GM18868 (cell line): Measurements from ENCODE around the gene CRADD.
"Not testable (repeated sequence)": the region's sequence is repeated elsewhere in the genome, so short reads cannot be mapped to it uniquely, and the experiment has no call there.

ENCODE experiments used
- ATAC-seq: cut with Tn5 transposase; IDR thresholded peaks from one replicate; pipeline ENCODE4 v1.9.1; 2021; ENCODE audit warnings: mild to moderate bottlenecking, moderate library complexity; ENCODE audit not compliant: unreplicated experiment

Gene CRADD

DNA sequence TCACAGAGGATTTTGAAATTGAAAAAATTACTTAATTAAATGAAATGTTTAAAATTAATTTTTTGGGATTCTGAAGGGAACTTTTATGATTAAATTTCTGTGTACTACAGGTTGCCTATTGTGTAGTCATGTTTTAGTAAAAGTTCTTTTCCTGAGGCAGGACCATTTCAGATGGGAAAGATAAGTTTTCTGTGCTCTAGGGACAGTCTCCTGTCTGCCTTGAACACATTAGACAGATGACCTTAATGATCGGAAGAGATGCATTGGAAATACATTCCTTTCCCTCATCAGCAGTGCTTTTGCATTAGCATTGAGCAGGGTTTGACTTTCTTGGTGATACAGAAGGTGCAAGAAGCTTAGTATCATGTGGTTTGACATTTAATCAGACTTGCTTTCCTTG, 28.1 kb downstream of the CRADD start:
- no peak for ATAC-seq

DNA sequence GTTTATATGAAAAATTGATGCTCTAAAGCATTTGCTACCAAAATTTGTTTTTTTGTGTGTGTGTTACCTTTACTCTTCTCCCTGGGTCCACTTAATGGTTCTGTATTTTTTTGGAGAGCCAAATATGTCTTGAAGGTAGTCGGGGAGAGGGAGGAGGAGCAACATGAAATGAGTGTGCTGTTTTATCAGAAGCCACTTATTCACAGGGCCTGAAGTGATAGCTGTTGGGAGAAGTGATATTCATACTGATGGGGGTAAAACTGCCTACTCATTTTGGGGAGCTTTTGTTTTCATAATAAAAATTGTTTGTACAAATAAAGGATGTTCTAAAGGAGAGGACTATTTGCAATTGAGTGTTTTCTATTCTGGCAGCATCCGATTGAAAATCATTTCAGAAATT, 29.2 kb downstream of the CRADD start:
- no peak for ATAC-seq

DNA sequence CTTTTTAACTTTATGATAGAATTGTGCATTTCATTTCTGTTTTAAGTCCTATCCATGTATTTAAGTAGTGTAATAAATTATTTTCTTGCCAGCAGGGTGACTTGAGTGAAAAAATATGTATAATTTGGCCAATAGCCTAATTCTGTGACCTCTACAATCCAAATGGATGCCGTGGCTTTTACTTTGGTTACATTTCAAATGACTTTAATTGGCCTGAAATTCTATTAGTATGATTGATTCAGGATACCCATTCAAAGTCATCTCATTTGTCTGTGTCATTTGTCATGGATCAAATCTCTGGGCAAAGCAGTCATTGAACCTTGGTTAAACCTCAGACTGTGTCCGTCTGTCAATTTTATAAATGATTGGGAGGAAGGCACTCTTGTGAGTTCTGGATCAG, 29.6 kb downstream of the CRADD start:
- ATAC-seq, result no peak

DNA sequence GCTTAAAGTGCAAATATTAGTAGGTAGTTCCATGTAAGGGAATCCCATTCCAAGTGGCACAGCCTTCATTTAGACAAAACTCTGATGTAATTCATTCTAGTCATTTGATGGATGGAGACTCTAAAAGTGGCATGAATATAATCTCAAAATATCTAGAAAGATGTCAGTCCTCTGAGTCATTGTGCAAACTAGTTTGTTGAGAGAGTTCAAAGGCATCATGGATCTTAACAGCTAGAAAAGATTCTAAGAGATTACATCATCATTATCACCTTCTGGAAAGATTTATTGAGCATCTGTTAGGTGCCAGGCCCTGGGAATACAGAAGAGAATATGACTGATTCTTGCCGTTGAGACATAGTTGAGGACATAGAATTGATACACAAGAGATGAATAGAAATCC, 30.7 kb downstream of the CRADD start:
- no peak for ATAC-seq

DNA sequence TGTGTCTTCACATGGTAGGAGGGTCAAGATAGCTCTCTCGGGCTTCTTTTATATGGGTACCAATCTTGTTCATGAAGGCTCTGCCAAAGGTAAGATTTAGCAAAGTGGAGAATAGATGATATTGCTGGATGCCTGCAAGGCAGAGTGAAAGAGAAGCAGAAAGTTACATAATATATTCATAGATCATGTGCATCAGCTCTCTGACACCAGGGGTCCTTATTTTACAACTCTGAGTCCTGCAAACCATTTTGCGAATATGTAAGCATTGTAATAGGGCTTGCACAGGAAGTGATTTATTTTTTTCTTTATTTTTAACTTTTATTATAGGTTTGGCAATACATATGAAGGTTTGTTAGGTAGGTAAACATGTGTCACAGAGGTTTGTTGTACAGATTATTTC, 31.8 kb downstream of the CRADD start:
- ATAC-seq, result no peak

DNA sequence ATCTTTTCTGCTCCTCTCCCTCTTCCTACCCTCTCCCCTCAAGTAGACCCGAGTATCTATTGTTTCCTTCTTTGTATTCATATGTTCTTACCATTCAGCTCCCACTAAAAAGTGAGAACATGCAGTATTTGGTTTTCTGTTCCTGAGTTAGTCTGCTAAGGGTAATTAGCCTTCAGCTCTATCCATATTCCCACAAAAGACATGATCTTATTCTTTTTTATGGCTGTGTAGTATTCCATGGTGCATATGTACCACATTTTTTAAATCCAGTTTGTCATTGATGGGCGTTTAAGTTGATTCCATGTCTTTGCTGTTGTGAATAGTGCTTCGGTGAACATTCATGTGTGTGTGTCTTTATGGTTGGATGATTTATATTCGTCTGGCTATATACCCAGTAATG, 32.2 kb downstream of the CRADD start:
- ATAC-seq, result no peak

DNA sequence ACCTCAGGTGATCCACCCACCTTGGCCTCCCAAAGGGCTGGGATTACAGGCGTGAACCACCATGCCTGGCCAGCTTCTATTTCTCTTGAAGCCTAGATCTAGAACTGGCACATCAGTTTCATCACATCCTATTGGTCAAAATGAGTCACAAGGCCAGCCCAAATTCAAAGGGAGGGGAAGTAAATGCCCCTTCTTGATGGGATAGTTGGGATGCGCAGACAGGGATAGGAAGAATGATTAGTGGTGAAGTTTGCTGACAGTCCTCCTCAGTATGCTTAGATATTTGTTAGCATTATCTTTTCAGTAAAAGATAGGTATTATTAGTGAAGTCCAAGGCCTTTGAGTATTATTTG, 33.4 kb downstream of the CRADD start:
- no peak for ATAC-seq

DNA sequence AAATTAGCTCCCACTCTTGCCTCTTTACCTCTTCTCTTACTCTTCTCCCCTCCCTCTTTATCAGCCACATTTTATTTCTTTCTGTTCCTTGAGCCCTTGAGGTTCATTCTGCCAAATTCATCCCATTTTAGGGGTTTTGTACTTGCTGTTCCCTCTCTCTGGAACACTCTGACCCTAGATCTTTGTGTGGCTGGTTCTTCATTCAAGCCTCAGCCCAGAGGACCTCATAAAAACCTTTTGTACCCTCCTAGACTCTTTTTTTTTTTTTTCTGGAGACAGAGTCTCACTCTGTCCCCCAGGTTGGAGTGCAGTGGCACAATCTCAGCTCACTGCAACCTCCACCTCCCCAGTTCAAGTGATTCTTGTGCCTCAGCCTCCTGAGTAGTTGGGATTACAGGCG, 34.3 kb downstream of the CRADD start:
- ATAC-seq, result not testable (repeated sequence)

DNA sequence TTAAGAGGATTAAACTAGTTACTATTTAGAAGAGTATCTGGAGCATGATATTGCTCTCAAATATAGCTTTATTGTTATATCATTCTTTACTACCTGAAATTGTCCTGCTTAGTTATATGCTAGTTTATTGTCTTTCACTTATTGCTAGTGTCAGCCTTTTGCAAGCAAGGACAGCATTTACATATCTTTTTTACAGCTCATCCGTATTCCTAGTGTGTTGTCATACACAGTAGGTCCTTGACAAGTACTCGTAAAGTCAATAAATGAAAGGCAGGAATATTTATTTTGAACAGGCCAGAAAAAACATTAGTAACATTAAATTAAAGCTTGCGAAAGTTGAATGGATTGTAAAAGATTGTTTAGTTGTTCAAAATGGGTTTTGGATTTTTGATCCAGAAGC, 35.0 kb downstream of the CRADD start:
- ATAC-seq, result no peak

DNA sequence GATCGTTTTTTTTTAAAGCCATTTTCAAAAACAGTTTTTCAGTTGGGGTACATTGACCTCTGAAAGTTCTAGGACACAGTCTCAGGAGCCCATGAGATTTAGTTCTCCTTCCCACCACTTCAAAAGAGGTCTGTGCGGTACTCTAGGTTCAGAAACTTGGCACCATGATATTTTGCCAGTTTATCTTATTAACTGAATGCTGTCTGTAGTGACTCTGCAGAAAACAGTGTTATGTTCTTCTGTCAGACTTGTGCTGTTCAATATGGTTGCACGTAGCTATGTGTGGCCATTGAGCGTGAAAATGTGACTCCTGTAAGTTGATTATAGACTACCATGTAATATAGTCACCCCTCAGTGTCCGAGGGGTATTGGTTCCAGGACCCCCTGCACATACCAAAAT, 35.9 kb downstream of the CRADD start:
- no peak for ATAC-seq

DNA sequence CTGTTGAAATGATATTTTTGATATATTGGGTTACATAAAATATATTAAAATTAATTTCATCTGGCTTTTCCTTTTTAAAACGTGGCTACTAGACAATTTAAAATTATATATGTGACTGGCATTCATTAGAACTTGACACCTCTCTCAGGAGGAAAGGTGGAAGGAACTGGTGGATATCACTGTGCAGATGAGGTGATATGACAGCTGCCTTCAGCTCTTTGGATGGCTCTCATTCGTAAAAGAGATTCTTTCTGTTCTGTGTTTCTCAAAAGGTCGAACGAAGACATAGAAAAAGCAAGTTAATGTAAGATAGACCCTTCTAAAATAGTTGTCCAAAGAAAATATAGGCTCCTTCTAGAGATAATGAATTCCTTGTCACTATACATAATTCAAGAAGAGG, 36.6 kb downstream of the CRADD start:
- no peak for ATAC-seq

DNA sequence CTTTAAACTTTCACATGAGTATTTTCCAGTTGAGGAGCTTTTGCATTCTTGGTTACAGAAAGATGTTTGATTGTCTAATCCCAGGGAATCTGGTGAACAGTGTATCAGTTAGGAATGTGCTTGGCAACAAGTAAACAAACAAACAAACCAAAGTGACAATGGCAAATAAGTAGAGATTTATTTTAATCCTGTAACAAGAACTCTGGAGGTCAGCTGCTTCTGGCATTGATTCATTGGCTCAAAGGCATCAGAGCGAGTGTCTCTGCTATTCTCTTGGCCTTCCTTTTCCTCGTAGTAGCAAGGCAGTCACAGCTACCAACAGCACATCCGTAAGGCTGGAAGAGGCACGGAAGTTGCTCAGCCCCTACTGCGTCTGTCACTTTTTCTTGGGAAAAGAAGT, 37.2 kb downstream of the CRADD start:
- no peak for ATAC-seq

DNA sequence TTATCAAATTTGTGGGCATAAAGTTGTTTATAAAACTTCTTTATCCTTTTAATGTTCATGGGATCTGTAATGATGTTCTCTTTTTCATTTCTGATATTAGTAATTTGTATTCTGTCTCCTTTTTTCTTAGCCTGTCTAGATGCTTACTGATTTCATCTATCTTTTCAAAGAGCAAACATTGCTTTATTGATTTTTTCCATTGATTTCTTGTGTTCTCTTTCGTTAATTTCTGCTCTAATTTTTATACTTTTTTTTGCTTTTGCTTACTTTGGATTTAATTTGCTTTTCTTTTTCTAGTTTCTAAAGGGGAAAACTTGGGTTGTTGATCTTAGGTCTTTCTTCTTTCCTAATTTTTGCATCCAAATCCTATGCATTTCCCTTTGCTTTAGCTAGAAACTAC, 42.5 kb downstream of the CRADD start:
- ATAC-seq, result no peak

DNA sequence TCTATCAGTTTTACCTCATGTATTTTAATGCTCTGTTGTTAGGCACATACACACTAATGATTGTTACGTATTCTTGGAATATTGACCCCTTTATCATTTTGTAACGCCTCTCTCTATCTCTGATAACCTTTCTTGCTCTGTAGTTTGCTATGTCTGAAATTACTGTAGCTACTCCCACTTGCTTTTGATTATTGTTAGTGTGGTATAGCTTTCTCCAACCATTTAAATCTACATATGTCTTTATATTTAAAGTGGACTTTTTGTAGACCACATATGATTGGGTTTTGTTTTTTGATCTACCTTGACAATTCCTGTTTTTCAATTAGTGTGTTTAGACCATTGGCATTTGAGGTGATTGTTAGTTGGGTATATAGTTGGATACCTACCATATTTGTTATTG, 43.4 kb downstream of the CRADD start:
- ATAC-seq, result no peak

DNA sequence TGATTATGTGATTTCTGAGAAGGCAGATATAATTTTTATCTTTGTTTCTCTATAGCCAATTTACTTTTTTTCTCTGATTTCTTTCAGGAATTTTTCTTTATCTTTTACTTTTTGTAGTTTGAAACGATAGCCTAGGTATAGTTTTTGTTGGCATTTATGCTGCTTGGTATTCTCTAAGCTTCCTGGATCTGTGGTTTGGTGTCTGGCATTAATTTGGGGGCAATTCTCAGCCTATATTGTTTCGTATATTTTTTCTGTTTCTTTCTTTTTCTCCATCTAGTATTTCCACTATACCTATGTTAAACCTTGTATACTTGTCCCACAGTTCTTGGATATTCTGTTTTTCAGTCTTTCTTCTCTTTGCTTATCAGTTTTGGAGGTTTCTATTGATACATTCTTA, 45.0 kb downstream of the CRADD start:
- ATAC-seq, result no peak

DNA sequence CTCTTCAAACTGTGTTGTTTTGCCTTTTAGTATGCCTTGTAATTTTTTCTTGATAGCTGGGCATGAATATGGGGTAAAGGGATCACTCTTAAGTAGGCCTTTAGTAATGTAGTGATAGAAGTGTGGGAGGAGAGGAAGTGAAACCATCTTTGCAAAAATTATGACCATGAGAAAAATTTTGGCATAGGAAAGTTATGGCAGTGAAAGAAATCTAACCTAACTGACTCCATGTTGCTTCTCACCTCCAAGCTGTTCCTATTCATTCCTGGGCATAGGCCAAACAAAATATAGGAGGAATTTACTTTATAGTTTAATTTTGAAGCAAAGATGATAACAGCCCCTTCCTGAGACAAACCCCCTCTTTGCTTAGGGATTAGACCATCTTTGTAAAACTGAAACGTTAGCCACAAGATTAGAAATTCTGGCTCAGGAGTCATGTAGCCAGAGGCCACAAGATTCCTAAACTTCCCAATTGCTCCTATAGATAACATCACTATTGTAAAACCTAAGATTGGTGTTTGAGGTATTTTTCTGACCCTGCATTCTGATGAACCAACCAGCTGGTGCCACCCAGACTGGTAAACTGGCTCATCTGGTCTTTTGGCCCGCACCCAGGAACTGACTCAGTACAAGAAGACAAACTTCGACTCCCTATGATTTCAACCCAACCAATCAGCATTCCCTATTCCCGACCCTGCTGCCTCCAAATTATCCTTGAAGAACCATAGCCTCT, 45.8 kb downstream of the CRADD start:
- ATAC-seq, result no peak

DNA sequence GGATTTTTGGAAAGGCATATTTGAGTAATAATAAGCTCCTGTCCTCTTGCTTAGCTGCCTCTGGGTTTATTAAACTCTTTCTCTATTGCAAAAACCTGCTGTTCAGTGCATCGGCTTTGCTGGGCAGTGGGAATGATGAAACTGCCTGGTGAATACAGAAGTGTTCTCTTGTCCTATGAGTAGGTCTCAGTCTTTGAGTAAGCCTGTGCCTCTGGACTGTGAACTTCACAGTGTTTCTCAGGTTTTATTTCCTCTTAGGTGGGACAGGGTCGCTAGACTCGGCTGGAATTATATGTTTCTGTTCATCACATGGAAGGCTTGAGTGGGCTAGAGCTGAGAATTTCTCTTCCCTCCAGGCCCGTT, 46.4 kb downstream of the CRADD start:
- no peak for ATAC-seq

DNA sequence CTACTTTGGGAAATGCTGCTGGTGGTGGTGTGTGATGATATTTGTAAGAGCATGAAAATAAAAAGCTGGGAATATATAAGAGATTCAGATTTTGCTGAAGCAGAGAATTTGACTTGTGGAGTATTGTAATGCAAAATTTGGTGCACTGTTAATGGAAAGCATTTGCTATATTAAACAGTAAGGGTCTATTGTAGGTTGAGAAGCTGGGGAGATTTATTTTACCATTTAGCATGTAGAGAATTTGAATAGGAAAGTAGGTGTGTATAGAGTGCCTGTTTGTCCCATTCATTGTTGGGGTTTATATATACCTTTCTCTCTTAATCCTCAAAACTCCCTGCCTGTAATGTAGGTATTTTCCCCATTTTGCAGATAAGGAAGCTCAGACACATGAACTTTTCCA, 48.4 kb downstream of the CRADD start:
- ATAC-seq, result no peak

DNA sequence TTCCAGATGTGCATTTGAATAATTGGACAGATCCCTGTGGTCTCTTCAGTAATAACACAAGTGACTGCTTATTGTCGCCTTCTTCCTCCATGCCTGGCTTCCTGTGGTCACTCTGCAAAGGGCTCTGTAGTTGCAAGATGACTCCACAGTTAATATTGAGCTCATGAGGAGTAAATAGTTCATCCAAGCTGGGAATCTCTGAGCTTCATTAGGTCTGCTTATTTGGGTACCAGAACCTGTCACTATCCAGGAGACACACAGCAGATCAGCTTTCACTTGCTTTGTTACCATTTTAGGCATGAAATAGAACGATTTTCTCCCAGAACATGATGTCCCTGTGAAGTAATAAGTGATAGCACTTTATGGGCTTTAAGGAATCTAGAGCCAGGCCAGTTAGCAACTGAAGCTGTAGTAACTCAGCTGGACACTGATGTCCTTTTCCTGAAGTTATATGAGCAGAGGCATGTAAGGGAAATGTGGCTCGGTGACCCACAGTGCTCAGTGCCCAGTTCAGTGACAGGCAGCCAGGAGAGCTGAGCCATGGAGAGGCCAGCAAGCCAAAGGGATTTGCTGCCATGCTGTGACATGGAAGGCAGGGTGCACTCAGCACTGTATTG, 50.1 kb downstream of the CRADD start:
- no peak for ATAC-seq

DNA sequence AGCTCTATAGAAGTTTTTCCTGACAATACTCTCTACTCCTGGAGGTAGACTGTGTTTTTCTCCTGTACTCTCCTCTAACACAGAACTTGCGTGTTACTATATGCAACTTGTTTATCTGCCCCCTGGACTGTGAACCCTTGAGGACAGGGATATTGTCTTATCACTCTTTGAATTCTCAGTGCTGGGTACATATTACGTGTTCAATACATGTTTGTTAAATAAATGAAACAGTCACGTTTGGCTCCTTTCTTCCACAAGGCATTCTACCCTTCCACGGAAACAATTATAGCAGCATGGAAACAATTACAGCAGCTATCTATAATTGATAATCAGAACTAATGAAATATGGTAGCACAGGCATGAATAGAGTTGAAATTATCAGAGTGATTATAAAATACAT, 50.7 kb downstream of the CRADD start:
- no peak for ATAC-seq

DNA sequence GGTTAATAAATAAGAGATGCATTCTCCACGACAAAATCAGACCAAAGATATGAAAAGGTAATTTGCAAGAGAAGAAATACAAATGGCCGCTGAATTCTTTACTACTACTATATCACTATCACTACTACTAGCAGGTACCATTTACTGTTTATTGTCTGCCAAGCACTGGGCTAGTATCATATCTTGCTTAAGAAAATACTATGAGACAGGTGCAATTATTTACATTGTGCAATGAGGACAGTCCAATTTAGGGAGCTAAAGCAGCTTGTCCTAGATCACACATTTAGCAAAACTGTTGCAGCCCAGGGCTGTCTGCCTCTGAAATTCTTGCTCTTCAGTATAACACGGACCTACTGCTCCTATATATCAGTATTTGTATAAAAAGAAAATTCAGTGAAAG, 52.8 kb downstream of the CRADD start:
- ATAC-seq, result no peak

DNA sequence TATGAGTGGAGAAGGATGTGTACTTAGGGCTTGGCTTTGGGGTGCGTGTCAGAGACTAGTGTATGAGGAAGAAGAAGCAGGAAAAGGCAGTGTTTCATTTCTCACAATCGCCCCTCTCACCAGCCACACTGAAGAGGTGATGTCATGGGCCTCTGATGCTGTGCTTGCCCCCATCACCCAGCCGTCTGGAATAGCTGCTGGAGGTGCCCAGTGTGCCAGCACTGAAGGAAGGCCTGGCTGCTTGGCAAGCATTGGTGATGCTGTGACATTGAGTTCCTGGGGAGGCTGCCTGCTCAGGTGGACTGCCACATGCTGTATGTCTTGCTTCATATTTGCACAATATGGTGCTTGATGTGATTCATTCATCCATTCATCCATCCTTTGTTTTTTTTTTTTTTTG, 56.2 kb downstream of the CRADD start:
- peak; percentile 75 for ATAC-seq

DNA sequence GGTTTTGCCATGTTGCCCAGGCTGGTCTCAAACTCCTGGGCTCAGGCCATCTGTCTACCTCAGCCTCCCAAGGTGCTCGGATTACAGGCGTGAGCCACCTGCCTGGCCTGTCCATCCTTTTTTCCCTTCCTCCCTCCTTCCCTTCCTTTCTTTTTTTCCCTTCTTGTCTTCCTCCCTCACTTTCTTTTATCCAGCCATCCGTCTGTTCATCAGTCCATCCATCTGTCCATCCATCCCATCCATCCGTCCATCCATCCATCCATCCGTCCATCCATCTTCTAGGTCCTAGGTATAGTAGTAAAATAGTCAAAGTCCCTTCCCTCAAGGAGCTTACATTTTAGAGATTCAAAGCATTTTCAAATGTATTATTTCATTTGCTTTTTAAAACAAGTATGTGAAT, 56.8 kb downstream of the CRADD start:
- no peak for ATAC-seq
